Measurements from ENCODE around the gene FOXO1.

GRCh38 chr13:40571338-40571963 lies 95.0 kb downstream of the FOXO1 start:
- no peak for TF ChIP-seq CTCF (conservative IDR thresholded peaks at IDR 0.05 in 1 of 2, IDR thresholded peaks at IDR 0.05 in 1 of 2; ENCODE audit: low read depth in 1 of 2, low read length in 2 of 2)
- TF ChIP-seq EZH2 (IDR thresholded peaks at IDR 0.05; ENCODE audit: low read length, missing control alignments), result no peak
